NOMO-1 treated with DMSO at 0.1 percent for 48 hours (cell line): Measurements from ENCODE around the gene AVL9.

ENCODE experiments used
- DNase-seq: peaks from one replicate; lab custom pipeline; 2025; ENCODE audit not compliant: unreplicated experiment; lab: John Stamatoyannopoulos, UW

The AVL9 gene

GRCh38 chr7:32532716-32533115 is 37.4 kb downstream of the AVL9 start:
- no peak for DNase-seq

GRCh38 chr7:32533276-32534029 is 38.2 kb downstream of the AVL9 start:
- peak; percentile 31 for DNase-seq

- peak; percentile 53 for DNase-seq
These were observed 39.9 kb downstream of the AVL9 start for GRCh38 chr7:32535162-32535702.

GRCh38 chr7:32536016-32536415 is 40.7 kb downstream of the AVL9 start:
- DNase-seq, result no peak

- no peak for DNase-seq
These were observed 41.3 kb downstream of the AVL9 start for GRCh38 chr7:32536585-32536984.

- no peak for DNase-seq
These were observed 42.5 kb downstream of the AVL9 start for GRCh38 chr7:32537760-32538159.

- DNase-seq, result no peak
These were observed 44.1 kb downstream of the AVL9 start for GRCh38 chr7:32539366-32539765.

- DNase-seq, result no peak
These were observed 44.7 kb downstream of the AVL9 start for GRCh38 chr7:32539919-32540531.

- no peak for DNase-seq
These were observed 47.3 kb downstream of the AVL9 start for GRCh38 chr7:32542595-32542994.

- peak; percentile 78 for DNase-seq
These were observed 64.2 kb downstream of the AVL9 start for GRCh38 chr7:32559480-32559879.

GRCh38 chr7:32560075-32560474 is 64.8 kb downstream of the AVL9 start:
- no peak for DNase-seq

- no peak for DNase-seq
These were observed 66.3 kb downstream of the AVL9 start for GRCh38 chr7:32561613-32562012.

- no peak for DNase-seq
These were observed 69.3 kb downstream of the AVL9 start for GRCh38 chr7:32564542-32564941.

GRCh38 chr7:32569388-32570289 is 74.3 kb downstream of the AVL9 start:
- DNase-seq, result no peak

GRCh38 chr7:32573110-32573687 is 77.9 kb downstream of the AVL9 start:
- DNase-seq, result no peak

GRCh38 chr7:32574626-32575025 is 79.3 kb downstream of the AVL9 start:
- peak; percentile 14 for DNase-seq

GRCh38 chr7:32577421-32577820 is 82.1 kb downstream of the AVL9 start:
- no peak for DNase-seq

GRCh38 chr7:32579776-32580175 is 84.5 kb downstream of the AVL9 start:
- DNase-seq, result no peak

- no peak for DNase-seq
These were observed 85.4 kb downstream of the AVL9 start for GRCh38 chr7:32580646-32581045.

GRCh38 chr7:32582036-32582435 is 86.7 kb downstream of the AVL9 start:
- DNase-seq, result no peak

- DNase-seq, result no peak
These were observed 88.5 kb downstream of the AVL9 start for GRCh38 chr7:32583791-32584190.
